CD4-positive, alpha-beta T cell treated with Interleukin-10 for 1 hour (primary cell): ENCODE data around the gene PHKA2.
"Not testable (repeated sequence)": the region's sequence is repeated elsewhere in the genome, so short reads cannot be mapped to it uniquely, and the experiment has no call there.

Experiments
- DNase-seq: peaks from one replicate; pipeline ENCODE4 v3.0.0-alpha.2; 2020

Gene PHKA2

GRCh38 chrX:18983666-18984380 is at the start of gene PHKA2:
PHKA2 (minus strand) TSS chrX:18984114; CDS start chrX:18983932, 182 bp downstream.
- DNase-seq: no peak

- DNase-seq: no peak
These were observed 46.9 kb upstream of the PHKA2 start for GRCh38 chrX:19030805-19031204.

- DNase-seq: no peak
These were observed 44.6 kb upstream of the PHKA2 start for GRCh38 chrX:19028560-19028959.

- DNase-seq: no peak
These were observed 40.5 kb upstream of the PHKA2 start for GRCh38 chrX:19024366-19024765.

GRCh38 chrX:19019996-19020395 is 36.1 kb upstream of the PHKA2 start:
- no peak for DNase-seq

- no peak for DNase-seq
These were observed 33.4 kb upstream of the PHKA2 start for GRCh38 chrX:19017271-19017670.

GRCh38 chrX:19016614-19017013 is 32.7 kb upstream of the PHKA2 start:
- not testable (repeated sequence) for DNase-seq

- no peak for DNase-seq
These were observed 24.0 kb upstream of the PHKA2 start for GRCh38 chrX:19007868-19008267.

- no peak for DNase-seq
These were observed 23.1 kb upstream of the PHKA2 start for GRCh38 chrX:19007011-19007410.

GRCh38 chrX:19005909-19006308 is 22.0 kb upstream of the PHKA2 start:
- no peak for DNase-seq

GRCh38 chrX:19003756-19004155 is 19.8 kb upstream of the PHKA2 start:
- DNase-seq: no peak

- no peak for DNase-seq
These were observed 14.7 kb upstream of the PHKA2 start for GRCh38 chrX:18998653-18999052.

GRCh38 chrX:18997916-18998315 is 14.0 kb upstream of the PHKA2 start:
- no peak for DNase-seq

GRCh38 chrX:18996536-18996935 is 12.6 kb upstream of the PHKA2 start:
- no peak for DNase-seq

- no peak for DNase-seq
These were observed 11.3 kb upstream of the PHKA2 start for GRCh38 chrX:18995221-18995620.

GRCh38 chrX:18994713-18995112 is 10.8 kb upstream of the PHKA2 start:
- no peak for DNase-seq

- DNase-seq: no peak
These were observed 8.9 kb upstream of the PHKA2 start for GRCh38 chrX:18992829-18993228.

- DNase-seq: no peak
These were observed 1.2 kb upstream of the PHKA2 start for GRCh38 chrX:18985186-18985435.

- DNase-seq: peak; percentile 90
These were observed 669 bp upstream of the PHKA2 start for GRCh38 chrX:18984381-18985185.

- no peak for DNase-seq
These were observed 2.6 kb downstream of the PHKA2 start for GRCh38 chrX:18981124-18981807.

- DNase-seq: not testable (repeated sequence)
These were observed 3.7 kb downstream of the PHKA2 start for GRCh38 chrX:18980262-18980661.

- no peak for DNase-seq
These were observed 8.9 kb downstream of the PHKA2 start for GRCh38 chrX:18974993-18975392.

- DNase-seq: no peak
These were observed 10.3 kb downstream of the PHKA2 start for GRCh38 chrX:18973527-18974192.

- DNase-seq: no peak
These were observed 12.4 kb downstream of the PHKA2 start for GRCh38 chrX:18971506-18971905.
